SK-N-SH (cell line): ENCODE measurements around the gene ATOSA. TPM values are rescaled to one million over a fixed set of nuclear protein-coding genes. Genes with fewer than 3 reads are reported as not detected.
A peak's percentile ranks its signal among the peaks of the same experiment; 100 is the strongest.

Experiments
- CTCF ChIA-PET: fragments of 300-600, 350-600 bp; formaldehyde crosslinking; extraction: SDS; loops from one replicate; lab custom pipeline; 2021; lab: Yijun Ruan, JAX
- POLR2A ChIA-PET: fragments of 350-600 bp; sonication (Branson Sonifier 250); formaldehyde crosslinking; extraction: SDS; loops from one replicate; lab custom pipeline; 2020; ENCODE audit warnings: antibody characterized with exemption, inconsistent platforms; lab: Yijun Ruan, JAX
- DNase-seq: peaks from one replicate; pipeline ENCODE4 v3.0.0; 2012
- H2AFZ ChIP-seq: fragments of 200-600 bp; sonication (generic); 2 replicates; pipeline ENCODE4 v1.8.1; 2016; ENCODE audit warnings: antibody characterized with exemption, mild to moderate bottlenecking, low read depth
- H3F3A ChIP-seq: fragments of 200-600 bp; sonication (generic); replicated peaks from 2 replicates; pipeline ENCODE3; 2016; ENCODE audit warnings: antibody characterized with exemption, mild to moderate bottlenecking; ENCODE audit not compliant: insufficient read depth
- H3K27ac ChIP-seq, 2 experiments: fragments of 200-500 bp in 1 of 2; fragments of 200-600 bp in 1 of 2; sonication (Bioruptor generic) in 1 of 2; sonication (generic), shearing (Covaris generic) in 1 of 2; 2 replicates each; pipeline versions ENCODE4 v1.5.1 to v1.6.1; 2014 to 2016; ENCODE audit warnings: low read depth in 2 of 2, inconsistent platforms in 1 of 2, low read length in 1 of 2, mild to moderate bottlenecking in 1 of 2, mixed read lengths in 1 of 2
- H3K27me3 ChIP-seq: fragments of 200-600 bp; sonication (generic), shearing (Covaris generic); 2 replicates; pipeline ENCODE4 v1.6.1; 2016; ENCODE audit warnings: mixed run types; ENCODE audit not compliant: insufficient read depth
- H3K36me3 ChIP-seq, 2 experiments: fragments of 200-500 bp in 1 of 2; fragments of 200-600 bp in 1 of 2; sonication (Bioruptor generic) in 1 of 2; sonication (generic) in 1 of 2; replicated peaks in 1 of 2; 2 replicates each; pipeline versions ENCODE3 to v1.5.1; 2014 to 2016; ENCODE audit warnings: low read length in 1 of 2, mild to moderate bottlenecking in 1 of 2; ENCODE audit not compliant: insufficient read depth in 2 of 2, control insufficient read depth in 1 of 2
- H3K4me1 ChIP-seq, 2 experiments: fragments of 200-500 bp in 1 of 2; fragments of 200-600 bp in 1 of 2; sonication (Bioruptor generic) in 1 of 2; sonication (generic), shearing (Covaris generic) in 1 of 2; 2 replicates each; pipeline versions ENCODE4 v1.5.1 to v1.6.1; 2014 to 2016; ENCODE audit warnings: low read depth in 1 of 2, low read length in 1 of 2, mixed run types in 1 of 2; ENCODE audit not compliant: insufficient read depth in 2 of 2, control insufficient read depth in 1 of 2
- H3K4me2 ChIP-seq: fragments of 200-600 bp; sonication (generic), shearing (Covaris generic); 2 replicates; pipeline ENCODE4 v1.6.1; 2017; ENCODE audit warnings: mixed run types
- H3K4me3 ChIP-seq, 2 experiments: fragments of 200-500 bp in 1 of 2; fragments of 200-600 bp in 1 of 2; sonication (Bioruptor generic) in 1 of 2; sonication (generic), shearing (Covaris generic) in 1 of 2; 2 replicates each; pipeline versions ENCODE4 v1.5.1 to v1.8.1; 2014 to 2016; ENCODE audit warnings: low read depth in 2 of 2, inconsistent platforms in 1 of 2, low read length in 1 of 2, mild to moderate bottlenecking in 1 of 2, mixed read lengths in 1 of 2, moderate library complexity in 1 of 2
- H3K79me2 ChIP-seq: fragments of 200-600 bp; sonication (generic); 2 replicates; pipeline ENCODE4 v1.8.1; 2017; ENCODE audit warnings: mild to moderate bottlenecking; ENCODE audit not compliant: insufficient read depth
- H3K9ac ChIP-seq: fragments of 200-600 bp; sonication (generic); 2 replicates; pipeline ENCODE4 v1.6.1; 2017; ENCODE audit warnings: mixed run types
- H3K9me2 ChIP-seq: fragments of 200-600 bp; sonication (generic); 2 replicates; pipeline ENCODE4 v1.6.1; 2017; ENCODE audit warnings: mixed run types
- H3K9me3 ChIP-seq: fragments of 200-600 bp; sonication (generic); 2 replicates; pipeline ENCODE4 v1.6.1; 2017; ENCODE audit warnings: mixed run types, mild to moderate bottlenecking, moderate library complexity
- H4K20me1 ChIP-seq: fragments of 200-600 bp; sonication (generic); 2 replicates; pipeline ENCODE4 v1.6.1; 2017; ENCODE audit warnings: mild to moderate bottlenecking, mixed run types; ENCODE audit not compliant: insufficient read depth
- ELF1 ChIP-seq: IDR thresholded peaks from 2 replicates; pipeline ENCODE4 v1.4.0; 2012
- FOXJ3 ChIP-seq: sonication (generic); formaldehyde crosslinking; IDR thresholded peaks from 2 replicates; pipeline ENCODE4 v1.5.1; 2020; ENCODE audit warnings: mild to moderate bottlenecking, missing genetic modification reagents
- GABPA ChIP-seq: IDR thresholded peaks from 2 replicates; pipeline ENCODE4 v1.4.0; 2012; ENCODE audit warnings: low read depth, mild to moderate bottlenecking
- GATA2 ChIP-seq: sonication (generic); formaldehyde crosslinking; IDR thresholded peaks from 2 replicates; pipeline ENCODE4 v1.5.0; 2020; ENCODE audit warnings: mild to moderate bottlenecking, missing genetic modification reagents
- MEF2A ChIP-seq: IDR thresholded peaks from 2 replicates; pipeline ENCODE4 v1.4.0; 2012; ENCODE audit warnings: low read depth, borderline replicate concordance
- NFIC ChIP-seq: IDR thresholded peaks from 2 replicates; pipeline ENCODE4 v1.4.0; 2012; ENCODE audit warnings: borderline replicate concordance
- RCOR1 ChIP-seq: fragments of 150-350 bp; IDR thresholded peaks from 2 replicates; pipeline ENCODE4 v1.6.1; 2017; ENCODE audit warnings: antibody characterized with exemption, low read length
- SIN3A ChIP-seq: IDR thresholded peaks from 2 replicates; pipeline ENCODE4 v1.6.1; 2012; ENCODE audit warnings: low read depth, mild to moderate bottlenecking, low read length, moderate library complexity, borderline replicate concordance
- TEAD4 ChIP-seq: IDR thresholded peaks from 2 replicates; pipeline ENCODE4 v1.4.0; 2012; ENCODE audit warnings: mild to moderate bottlenecking, borderline replicate concordance; ENCODE audit not compliant: insufficient read depth
- WGBS: methylation state at CpG from one replicate; pipeline ENCODE4 v1.1.6; 2017; ENCODE audit warnings: low lambda C conversion rate; 5-methylcytosine and 5-hydroxymethylcytosine counted together
- polyA plus RNA-seq, 3 experiments: library from polyadenylated mRNA; depleted of rRNA; stranded (reverse); fragments of >200 nt; gene quantifications; 2 replicates each; pipeline ENCODE4 v1.2.3, GENCODE V29; 2012
- TF ChIP-seq, protein P1 (sequence below): IDR thresholded peaks from 2 replicates; pipeline ENCODE4 v1.4.0; 2012; ENCODE audit warnings: low read depth, borderline replicate concordance
- TF ChIP-seq, protein P2 (sequence below): fragments of 150-350 bp; IDR thresholded peaks from 2 replicates; pipeline ENCODE4 v1.6.1; 2017; ENCODE audit warnings: antibody characterized with exemption, low read length, low read depth, borderline replicate concordance
- TF ChIP-seq, protein P3 (sequence below): IDR thresholded peaks from 2 replicates; pipeline ENCODE4 v1.4.0; 2012; ENCODE audit warnings: low read depth
- TF ChIP-seq, protein P4 (sequence below): fragments of 200-600 bp; sonication (generic); IDR thresholded peaks from 2 replicates; pipeline ENCODE4 v1.6.1; 2017; ENCODE audit warnings: antibody characterized with exemption, mild to moderate bottlenecking, moderate library complexity
- TF ChIP-seq, protein P5 (sequence below): IDR thresholded peaks from 2 replicates; pipeline ENCODE4; 2012

ATOSA gene
- polyA plus RNA-seq, 1 of the 3 experiments (the other 2 are of a cell fraction), result 7.4 TPM

DNA sequence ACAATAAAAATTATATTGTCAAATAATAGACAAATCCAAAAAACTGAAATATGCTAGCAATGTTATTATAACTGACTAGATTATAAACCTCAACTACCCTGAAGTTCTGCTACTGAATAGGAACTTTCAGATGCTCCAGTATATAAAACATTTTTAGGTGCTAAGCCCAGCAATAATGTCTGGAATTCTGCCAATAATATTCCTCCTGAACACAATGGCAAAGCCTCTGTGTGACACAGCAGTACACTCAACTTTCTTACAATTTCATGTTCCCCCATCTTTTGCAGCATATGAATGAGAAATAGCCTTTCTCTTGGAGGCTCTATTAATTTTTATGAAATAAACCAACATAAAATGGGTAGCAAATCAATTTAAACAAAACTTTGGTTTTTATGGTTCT lies 29.5 kb downstream of the ATOSA start:
- H3K27me3 ChIP-seq, result no peaks in the 10 kb centered on the region
- H3K9me3 ChIP-seq, result no peaks in the 10 kb centered on the region
- TF ChIP-seq NFIC, result peak; percentile 26; the same call in 1 of the 2 replicates
- no peak for TF ChIP-seq ELF1
- DNase-seq, result no peak
- peaks cover 17 to 18% of the 10 kb centered on the region in 2 experiments; a peak in 3 of 4 replicates for H3K4me1 ChIP-seq
- H3K79me2 ChIP-seq, result no peaks in the 10 kb centered on the region
- H3K9me2 ChIP-seq, result no peaks in the 10 kb centered on the region
- H3K36me3 ChIP-seq, result peaks cover 0 to 11% of the 10 kb centered on the region in 2 experiments
- 0 out of 2 replicates have a peak overlapping the region, but pooled peaks have one; percentile 1 for H3K4me2 ChIP-seq
- ChIA-PET CTCF (interaction anchor here (1.2 kb wide), 1 partner anchor 89 kb away, joined by 4 read pairs; no protein-coding TSS in a partner anchor), POLR2A (no interaction called here)
- H4K20me1 ChIP-seq, result no peaks in the 10 kb centered on the region
- H3K4me3 ChIP-seq, result no peak overlapping the region; a peak in 1 of 4 replicates
- H3K27ac ChIP-seq, result no peak overlapping the region
- H2AFZ ChIP-seq, result no peak overlapping the region
- H3F3A ChIP-seq, result peaks cover 12% of the 10 kb centered on the region
- H3K9ac ChIP-seq, result no peak overlapping the region

DNA sequence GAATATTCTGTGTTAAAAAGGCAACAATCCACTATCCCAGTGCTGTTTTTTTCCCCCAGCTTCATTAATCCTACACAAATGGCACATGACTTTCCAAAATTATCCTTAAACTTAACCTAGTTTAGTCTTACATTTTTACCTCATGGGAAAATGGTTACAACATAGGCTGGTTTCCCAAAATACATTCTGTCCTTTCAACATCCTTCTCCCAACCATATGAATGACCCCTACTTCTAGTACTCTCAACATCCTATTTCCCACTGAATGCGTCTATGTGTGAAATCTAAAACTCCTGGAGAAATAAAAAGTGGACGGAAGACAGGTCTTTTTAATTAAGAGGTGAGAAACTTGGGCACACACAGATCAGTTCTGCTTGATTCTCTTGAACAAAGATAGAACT lies 33.3 kb downstream of the ATOSA start:
- Histone ChIP-seq H3K4me1 (peaks cover 5% of the 10 kb centered on the region in 2 experiments; a peak in 3 of 4 replicates), H3K9ac (no peak overlapping the region), H3K27ac (no peak overlapping the region), H4K20me1 (no peaks in the 10 kb centered on the region), H3F3A (no peaks in the 10 kb centered on the region), H2AFZ (no peak overlapping the region), H3K9me3 (no peaks in the 10 kb centered on the region), H3K27me3 (no peaks in the 10 kb centered on the region), H3K4me2 (no peak overlapping the region), H3K4me3 (no peak overlapping the region), H3K79me2 (no peaks in the 10 kb centered on the region), H3K36me3 (peaks cover 3 to 9% of the 10 kb centered on the region in 2 experiments), H3K9me2 (no peaks in the 10 kb centered on the region)
- 97% methylated on average over 2 of the region's 2 CpGs for WGBS
- DNase-seq, result no peak
- CTCF ChIA-PET, result no interaction called here
- TF ChIP-seq, protein P1, sequence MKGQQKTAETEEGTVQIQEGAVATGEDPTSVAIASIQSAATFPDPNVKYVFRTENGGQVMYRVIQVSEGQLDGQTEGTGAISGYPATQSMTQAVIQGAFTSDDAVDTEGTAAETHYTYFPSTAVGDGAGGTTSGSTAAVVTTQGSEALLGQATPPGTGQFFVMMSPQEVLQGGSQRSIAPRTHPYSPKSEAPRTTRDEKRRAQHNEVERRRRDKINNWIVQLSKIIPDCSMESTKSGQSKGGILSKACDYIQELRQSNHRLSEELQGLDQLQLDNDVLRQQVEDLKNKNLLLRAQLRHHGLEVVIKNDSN, result no peak
- TF ChIP-seq, protein P2, sequence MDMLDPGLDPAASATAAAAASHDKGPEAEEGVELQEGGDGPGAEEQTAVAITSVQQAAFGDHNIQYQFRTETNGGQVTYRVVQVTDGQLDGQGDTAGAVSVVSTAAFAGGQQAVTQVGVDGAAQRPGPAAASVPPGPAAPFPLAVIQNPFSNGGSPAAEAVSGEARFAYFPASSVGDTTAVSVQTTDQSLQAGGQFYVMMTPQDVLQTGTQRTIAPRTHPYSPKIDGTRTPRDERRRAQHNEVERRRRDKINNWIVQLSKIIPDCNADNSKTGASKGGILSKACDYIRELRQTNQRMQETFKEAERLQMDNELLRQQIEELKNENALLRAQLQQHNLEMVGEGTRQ, result no peak
- TF ChIP-seq GATA2 (CRISPR knock-in tag) (no peak), SIN3A (no peak), RCOR1 (no peak), ELF1 (no peak), GABPA (no peak), TEAD4 (no peak), MEF2A (no peak), FOXJ3 (CRISPR knock-in tag) (no peak)
- TF ChIP-seq, protein P3, sequence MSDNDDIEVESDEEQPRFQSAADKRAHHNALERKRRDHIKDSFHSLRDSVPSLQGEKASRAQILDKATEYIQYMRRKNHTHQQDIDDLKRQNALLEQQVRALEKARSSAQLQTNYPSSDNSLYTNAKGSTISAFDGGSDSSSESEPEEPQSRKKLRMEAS, result no peak
- TF ChIP-seq, protein P4, sequence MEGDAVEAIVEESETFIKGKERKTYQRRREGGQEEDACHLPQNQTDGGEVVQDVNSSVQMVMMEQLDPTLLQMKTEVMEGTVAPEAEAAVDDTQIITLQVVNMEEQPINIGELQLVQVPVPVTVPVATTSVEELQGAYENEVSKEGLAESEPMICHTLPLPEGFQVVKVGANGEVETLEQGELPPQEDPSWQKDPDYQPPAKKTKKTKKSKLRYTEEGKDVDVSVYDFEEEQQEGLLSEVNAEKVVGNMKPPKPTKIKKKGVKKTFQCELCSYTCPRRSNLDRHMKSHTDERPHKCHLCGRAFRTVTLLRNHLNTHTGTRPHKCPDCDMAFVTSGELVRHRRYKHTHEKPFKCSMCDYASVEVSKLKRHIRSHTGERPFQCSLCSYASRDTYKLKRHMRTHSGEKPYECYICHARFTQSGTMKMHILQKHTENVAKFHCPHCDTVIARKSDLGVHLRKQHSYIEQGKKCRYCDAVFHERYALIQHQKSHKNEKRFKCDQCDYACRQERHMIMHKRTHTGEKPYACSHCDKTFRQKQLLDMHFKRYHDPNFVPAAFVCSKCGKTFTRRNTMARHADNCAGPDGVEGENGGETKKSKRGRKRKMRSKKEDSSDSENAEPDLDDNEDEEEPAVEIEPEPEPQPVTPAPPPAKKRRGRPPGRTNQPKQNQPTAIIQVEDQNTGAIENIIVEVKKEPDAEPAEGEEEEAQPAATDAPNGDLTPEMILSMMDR, result no peak
- TF ChIP-seq, protein P5, sequence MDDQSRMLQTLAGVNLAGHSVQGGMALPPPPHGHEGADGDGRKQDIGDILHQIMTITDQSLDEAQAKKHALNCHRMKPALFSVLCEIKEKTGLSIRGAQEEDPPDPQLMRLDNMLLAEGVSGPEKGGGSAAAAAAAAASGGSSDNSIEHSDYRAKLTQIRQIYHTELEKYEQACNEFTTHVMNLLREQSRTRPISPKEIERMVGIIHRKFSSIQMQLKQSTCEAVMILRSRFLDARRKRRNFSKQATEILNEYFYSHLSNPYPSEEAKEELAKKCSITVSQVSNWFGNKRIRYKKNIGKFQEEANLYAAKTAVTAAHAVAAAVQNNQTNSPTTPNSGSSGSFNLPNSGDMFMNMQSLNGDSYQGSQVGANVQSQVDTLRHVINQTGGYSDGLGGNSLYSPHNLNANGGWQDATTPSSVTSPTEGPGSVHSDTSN, result no peak
- POLR2A ChIA-PET, result no interaction called here
